Measurements from ENCODE around the gene APCDD1L.

APCDD1L gene

DNA sequence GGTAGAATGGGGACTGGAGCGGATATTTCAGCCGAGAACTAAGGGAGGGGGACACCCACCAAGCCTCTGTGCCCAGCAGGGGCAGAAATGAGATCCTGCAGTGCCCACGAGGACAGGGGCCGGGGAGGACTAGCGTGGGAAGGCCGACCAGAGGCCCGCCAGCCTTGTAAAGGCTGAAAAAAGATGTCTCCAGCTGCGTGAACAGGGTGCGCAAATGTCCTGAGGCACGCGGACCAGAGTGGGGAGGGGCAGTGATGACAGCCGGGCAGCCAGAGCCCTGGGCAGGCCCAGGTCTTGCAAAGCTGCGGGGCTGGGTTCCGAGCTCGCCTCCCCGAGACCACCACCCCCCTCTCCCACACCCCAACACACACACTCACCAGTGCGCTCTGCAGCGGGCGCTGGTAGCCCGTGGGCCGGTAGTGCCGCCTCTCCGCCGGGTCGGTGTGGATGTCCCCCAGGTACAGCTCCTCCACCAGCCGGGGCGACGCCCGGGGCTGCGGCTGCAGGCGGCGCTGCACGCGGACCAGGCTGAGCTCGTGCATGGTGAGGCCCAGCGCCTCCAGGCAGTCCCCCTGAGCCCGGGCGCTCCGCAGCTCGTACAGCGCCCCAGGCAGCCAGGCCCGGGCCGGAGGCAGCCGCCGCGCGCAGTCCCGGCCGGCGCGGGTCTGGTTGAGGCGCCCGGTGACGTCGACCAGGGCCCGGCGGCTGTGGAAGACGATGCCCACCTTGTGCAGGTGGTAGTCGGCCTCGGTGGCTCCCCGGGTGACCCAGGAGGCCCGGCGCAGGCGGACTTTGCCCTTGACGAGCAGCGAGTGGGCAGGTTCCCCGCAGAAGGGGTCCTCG is 48.2 kb downstream of the APCDD1L start:
- no peak for DNase-seq (ENCODE audit: low spot score)

DNA sequence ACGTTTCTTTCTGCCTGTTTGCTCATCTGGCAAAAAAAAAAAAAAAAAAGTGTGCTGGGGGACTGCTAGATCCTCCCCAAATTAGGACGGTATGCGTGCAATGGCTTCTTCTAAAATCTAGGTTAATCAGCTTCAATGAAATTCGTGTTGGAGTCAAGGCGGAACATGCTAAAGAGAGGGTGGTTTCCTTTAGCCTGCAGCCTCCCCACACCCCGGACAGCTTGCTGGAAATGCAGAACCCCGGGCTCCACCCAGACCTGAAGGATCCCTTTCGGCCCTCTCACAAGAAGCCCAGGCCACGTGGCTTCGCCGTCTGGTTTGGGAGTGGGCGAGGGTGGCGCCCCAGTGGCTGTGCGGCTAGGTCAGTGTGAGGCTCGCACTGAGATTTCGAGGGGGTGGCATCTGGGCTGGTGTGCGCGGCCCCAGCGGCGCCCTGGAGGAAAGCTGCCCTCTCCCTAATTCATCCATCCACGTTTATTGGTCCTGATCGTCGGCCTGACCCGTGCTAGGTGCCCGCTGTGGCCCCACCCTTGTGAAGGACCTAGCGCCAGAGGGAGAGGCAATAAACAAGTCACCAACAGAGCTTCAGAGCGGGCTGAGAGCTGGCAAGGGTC is 49.0 kb downstream of the APCDD1L start:
- DNase-seq (ENCODE audit: low spot score): no peak

DNA sequence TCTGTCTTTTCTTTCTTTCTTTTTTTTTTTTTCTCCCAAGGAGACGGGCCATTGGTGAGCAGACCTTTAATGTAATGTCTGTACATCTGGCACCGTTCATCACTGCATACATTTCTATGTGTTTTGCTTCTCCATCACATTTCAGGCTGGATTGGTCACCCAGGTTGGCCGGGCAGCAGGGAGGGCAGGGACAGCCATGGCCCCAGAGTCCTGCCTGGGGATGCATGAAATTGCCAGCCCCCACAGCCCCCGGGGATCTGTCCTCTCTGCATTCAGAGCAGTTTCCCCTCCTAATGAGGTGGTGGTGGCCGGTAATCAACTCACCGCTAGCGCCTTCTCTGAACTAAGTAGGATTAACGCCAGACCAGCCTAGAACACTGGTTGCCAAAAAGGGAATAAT is 50.4 kb downstream of the APCDD1L start:
- DNase-seq (ENCODE audit: low spot score): no peak

DNA sequence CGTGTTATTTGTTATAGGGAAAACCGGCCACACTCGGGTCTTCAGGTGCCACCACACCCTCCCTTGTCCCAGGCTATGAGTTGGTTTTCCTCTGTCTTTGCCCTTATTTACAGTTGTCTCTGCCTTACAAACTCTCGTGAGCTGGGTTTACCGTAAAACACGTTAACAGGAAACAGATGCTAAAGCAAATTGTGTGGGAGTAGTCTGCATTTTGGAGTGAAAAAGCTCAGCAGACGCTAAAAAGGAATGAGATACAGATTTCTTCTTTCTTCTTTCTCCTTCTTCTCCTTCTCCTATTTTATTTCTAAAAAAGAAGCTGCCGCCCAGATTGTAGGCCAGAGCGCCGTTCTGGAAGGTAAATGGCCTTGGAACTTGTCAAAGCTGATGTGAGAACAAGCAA is 51.9 kb downstream of the APCDD1L start:
- DNase-seq (ENCODE audit: low spot score): no peak

DNA sequence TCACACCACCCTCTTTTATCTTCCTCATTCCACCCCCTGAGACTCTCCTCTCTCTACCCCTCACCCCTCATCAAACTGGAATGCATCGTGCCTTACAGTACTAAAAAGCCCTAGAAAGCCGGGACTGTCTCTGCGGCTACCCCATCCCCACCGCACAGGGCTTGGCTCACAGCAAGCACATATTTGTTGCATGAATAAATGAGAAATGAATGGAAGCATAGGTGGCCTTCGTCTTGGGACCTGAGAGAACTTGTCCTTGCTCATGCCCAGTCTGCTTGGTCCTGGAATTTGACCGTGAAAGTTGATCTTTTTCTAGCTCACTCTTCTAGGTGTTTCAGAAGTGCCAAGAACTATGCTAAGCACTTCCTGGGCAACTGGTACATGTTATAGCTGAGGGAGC is 53.3 kb downstream of the APCDD1L start:
- DNase-seq (ENCODE audit: low spot score): no peak

DNA sequence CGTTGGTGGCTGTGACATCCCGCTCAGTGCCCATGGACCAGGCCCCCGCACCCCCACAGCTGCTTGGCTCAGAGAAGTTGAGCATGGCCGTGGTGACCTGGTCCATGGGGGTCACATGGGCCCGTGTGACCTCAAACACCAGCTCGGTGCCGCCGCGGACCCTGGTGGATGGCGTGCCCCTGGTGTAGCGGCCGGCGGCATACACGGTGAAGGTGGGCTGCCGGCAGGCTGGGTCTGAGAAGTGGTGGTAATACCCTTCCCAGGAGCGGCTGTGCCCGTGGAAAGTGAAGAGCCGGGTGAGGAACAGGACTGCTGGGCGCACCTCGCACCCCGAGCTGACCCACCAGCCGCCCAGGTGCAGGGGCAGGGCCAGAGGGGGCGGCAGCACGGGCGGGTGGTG is 54.1 kb downstream of the APCDD1L start:
- DNase-seq (ENCODE audit: low spot score): no peak

DNA sequence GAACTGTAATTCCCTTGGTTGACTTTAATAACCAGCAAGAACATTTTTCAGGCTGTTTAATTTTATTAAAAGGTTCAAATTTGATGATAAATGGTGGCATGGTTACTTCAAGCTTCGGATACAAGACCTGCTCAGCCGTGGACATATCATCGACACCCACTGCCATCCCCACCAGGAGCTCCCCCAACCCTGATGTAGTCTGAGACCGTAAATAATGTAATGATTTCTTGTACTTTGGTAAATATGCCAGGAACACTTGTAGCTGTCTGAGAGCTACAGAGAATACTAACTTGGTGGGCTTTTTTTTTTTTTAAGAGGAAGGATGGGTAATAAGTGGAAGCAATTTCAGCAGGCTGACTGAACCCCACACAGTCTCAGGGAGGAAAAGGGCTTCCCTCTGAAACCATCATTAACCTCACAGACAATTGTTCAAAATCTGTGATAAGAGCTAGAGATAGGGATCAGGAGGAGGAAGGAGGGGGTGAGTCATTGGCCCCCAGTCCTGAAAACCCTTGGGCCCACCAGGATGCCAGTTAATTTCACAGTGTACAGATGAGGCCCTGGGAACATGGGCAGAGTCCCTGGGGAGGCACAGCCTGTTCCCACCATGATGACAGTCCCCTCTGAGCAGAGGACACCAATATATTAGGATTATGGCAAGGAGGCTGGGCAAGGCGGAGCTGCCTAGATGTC is 56.0 kb downstream of the APCDD1L start:
- DNase-seq (ENCODE audit: low spot score): no peak

DNA sequence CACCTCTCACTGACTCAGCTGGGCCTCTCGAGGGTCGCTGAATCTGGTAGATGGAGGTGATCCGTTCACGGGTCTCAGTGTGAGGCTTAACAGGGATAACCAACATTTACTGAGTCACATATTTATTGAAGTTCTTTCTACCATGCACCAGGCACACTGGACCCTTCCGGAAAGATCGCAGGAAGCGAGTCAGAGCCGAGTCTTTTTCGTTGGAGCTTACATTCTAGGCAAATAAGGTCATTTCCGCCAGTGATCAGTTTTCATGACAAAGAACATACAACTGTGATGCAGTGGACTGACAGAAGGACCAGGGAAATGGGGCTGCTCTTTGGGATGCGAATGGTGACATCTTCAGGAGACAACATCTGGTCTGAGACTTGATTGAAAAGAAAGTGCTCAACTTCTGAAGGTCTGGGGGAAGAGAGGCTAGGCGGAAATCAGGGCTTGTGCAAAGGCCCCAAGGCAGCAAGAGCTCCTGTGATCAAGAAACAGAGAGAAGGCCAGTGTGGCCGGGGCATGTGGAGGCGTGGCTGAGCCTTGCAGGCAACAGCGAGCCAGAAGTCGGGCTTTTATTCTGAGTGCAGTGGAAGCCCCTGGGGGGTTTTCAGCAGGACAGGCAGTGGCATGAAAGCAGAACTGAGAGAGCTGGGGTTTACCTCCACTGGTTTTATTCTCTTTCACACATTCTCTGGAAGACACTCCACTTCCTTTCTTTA is 56.7 kb downstream of the APCDD1L start:
- DNase-seq (ENCODE audit: low spot score): no peak

DNA sequence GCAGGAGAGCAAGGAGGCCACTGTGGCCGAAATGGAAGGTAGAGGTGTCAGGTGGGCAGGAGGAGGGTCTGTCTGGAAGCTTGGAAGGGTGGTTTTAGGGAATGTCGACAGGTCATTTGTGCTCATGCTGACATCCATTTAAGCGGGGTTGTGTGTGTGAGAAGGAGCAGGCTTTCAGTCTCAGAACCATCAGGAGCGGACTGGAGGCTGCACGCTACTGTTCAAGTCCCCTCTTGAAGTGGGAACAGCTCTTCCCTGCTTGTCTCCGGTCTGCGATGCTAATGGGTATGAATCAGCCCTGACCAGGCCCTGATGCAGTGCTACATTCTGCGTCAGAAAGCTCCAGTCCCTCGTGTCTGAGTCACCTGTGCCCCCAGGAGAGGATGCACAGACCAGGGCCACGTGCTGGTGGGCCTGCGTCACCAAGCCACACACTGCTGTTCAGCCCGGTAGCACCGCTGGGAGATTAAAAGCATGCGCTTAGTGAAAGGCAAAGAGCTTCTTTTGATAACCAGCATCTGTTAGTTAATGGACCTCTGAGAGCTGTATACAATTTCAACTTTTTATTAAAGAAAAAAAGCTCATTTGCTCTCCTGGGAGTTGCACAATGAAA is 58.0 kb downstream of the APCDD1L start:
- no peak for DNase-seq (ENCODE audit: low spot score)

DNA sequence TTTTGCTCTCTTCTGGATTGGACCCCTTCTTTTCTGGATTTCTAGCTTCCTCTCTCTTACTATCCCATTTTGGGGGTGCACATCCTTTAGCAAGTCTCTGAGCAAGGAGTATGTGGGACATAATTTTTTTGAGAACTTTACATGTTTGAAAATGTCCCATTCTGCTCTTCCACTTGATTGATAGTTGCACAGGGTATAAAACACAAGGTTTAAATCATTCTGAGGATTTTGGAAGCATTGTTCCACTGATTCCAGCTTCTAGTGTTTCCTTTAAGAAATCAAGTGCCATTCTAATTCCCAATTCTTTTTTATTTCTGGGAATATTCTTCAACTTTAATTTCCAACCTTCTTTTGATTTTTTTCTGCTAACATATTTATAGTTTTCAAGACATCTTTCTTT is 60.7 kb downstream of the APCDD1L start:
- DNase-seq (ENCODE audit: low spot score): no peak

DNA sequence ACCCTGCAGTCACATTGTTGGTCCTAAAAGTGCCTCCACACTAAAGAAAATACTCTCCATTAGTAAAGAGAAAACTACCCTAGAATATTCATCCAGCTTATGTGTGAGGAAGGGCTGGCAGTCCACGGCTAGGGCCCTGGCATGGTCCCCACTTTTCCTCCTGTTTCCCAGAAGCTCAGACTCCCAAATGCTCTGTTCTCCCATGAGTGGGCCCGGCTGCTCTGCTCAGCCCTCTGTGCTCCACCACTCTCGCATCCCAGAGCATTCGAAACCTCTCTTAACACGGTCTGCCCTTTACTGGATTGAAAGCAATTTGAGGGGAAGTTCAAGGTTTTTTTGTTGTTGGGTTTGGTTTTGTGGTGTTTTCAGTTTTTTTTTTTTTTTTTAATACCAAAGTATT is 61.8 kb downstream of the APCDD1L start:
- no peak for DNase-seq (ENCODE audit: low spot score)

DNA sequence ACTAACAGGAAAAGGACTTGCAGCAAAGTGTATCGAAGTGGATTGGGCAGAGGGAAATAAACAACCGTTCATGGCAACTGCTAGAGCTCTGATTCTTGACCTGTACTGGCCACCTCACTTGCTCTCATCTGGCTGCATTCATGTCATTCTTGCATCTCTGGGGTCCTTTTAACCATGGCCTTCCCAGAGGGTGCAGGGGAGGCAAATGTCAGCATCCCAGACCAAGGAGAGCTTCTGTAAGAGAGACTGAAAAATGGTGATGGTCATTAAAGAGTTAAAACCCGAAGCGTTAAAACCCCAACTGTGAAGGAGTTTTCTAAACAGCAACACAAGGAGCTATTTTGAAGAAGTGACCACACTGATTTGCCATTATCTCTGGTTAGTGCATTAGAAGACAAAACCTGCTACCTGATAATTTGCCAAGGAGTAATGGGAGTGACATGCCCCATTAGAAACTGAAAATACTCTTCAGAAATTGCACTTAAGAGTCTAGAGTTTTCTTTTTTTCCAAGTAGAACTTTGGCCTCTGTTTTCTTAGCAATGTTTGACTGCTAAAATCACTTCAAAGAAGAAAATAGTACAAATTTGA is 62.4 kb downstream of the APCDD1L start:
- DNase-seq (ENCODE audit: low spot score): no peak

DNA sequence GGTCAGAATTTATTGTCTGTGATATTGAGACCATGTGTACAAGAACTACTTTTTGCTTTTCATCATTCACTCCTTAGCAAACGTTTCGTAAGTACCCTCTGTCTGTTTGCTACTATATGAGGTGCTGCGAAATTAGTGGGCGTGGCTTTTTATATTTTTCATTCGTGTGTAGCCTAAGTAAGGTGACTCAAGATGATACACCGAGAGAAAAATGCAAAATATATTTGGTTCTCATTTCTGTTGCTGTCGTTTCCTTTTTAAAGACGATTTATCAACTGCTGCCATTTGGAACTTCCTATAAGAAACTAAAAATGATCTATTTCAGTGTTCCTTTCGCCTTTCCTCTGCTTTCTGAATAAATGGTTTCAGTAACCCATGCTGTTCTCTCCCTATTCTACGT is 64.9 kb downstream of the APCDD1L start:
- no peak for DNase-seq (ENCODE audit: low spot score)

DNA sequence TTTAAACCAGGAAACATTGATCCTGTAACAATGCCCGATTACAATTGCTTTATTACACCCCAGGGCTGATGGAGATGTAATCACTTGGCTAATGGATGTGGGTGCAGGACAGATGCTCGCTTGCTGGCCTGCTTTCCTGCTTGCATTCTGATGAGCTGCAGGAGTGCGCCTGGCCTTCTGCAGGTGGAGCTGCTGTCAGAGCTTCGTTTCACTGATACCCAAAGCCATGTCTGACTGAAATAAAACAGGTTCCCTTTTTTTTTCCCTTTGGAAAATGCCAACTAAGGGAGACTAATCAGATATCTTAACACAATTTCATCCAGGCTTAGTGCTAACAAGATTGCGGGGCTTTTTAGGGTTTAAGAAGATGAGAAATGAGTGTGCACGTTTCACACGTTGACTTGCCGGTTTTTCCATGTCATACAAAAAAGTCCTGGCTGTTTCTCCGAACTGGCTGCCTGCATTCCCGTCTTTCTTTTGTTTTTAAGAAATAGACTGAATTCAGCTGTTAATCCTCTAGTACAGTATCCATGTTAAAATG is 65.4 kb downstream of the APCDD1L start:
- DNase-seq (ENCODE audit: low spot score): no peak

DNA sequence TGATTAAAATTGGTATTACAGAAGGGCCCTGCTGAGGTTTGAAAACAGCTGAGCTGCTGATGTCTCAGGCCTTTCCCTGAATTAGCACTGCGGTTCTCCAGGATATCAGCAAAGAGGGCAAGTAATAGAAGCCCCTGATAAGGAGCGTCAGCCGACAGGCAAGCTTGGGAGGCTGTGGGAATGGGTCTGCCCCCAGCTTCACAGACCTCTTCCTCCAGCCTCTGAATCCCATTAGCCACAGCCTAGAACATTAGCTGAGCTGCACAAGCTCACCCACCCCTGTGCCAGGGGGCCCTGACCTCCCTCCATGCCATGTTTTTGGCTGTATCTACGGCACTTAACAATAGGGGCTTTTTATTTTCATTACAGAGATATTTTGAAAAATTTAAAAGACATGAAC is 66.2 kb downstream of the APCDD1L start:
- DNase-seq (ENCODE audit: low spot score): no peak

DNA sequence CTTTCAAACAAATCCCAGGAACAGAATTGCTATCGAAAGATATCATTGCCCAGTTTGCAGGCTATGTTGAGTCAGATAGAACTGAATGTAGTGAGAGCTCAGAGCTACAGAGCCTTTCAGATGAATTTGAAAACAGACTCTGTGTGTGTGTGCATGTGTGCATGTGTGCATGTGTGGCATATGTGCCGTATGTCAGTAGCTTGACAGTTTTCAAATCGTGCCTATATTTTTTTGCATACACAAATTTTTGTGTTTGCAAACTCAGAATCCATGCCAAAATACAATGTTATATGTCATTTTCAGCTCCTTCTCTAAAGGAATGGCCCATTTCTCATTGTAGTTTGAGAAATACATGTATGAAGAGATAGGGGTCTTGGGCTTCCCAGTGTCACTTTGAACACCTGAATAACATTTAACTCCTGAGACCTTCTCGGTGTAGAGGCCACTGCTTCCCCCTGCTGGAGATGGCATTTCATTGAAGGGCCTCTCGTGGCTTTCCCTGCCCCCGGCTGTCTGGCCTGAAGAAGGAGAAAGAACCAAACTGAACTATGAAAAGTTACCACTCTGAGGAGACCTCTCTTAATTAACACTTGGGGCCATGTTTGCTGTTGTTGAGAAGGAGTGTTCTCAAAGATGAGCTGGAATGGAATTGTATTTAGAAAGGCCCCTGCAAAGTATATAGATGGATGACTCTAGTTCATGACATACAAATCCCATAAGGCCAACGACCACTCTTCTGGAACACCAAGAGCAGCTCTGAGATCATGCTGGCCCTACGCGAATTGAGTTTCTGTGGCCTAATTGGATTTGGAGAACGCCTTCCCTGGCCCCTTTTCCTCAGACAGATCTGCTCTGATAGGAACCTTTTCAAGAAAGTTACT is 67.4 kb downstream of the APCDD1L start:
- DNase-seq (ENCODE audit: low spot score): peak; percentile 36

DNA sequence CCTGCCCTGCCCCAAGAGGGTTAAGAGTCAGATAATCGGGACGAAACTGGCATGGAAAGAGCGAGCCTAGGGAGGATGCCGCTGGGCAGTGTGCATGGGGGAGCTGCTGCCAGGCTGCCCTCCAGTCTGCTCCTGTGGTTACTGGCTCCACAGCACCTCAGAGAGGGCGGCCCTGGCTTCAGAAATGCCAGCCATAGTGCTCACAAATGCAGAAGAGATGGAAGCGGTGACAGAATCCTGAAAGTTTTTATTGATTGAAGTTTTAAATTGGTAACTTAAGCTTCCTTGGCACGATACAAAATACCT is 68.3 kb downstream of the APCDD1L start:
- no peak for DNase-seq (ENCODE audit: low spot score)

DNA sequence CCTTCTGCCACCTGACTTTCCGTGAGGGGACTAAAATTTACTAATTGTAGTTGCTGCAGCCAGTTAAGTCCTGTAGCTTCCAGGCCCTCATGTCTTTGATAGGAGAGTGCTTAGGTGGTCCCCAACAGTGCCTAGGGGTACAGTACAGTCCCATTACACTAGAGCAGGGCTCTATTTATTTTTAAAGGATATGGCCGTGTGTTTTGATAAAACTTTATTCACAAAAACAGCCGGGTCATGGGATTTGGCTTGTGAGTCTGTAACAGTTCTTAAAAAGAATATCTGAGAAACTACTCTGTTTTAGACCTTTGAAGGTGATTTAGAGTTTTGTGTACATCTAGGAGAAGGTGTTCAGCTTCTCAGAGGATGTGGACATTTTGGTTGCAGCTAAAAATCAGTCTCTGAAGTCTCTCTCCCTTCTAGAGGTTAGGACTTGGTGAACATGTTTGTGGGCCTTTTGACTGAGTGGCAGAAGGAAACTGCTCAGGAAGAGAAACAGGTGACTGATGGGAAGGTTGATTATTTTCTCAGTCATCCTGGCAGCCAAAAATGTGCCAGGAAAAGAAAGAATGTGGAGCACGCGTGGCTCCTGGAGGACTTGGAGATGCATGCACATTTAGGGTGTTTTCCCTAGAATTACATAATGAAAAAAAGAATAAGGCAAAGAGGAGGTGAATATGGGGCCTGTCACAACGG is 68.8 kb downstream of the APCDD1L start:
- no peak for DNase-seq (ENCODE audit: low spot score)

DNA sequence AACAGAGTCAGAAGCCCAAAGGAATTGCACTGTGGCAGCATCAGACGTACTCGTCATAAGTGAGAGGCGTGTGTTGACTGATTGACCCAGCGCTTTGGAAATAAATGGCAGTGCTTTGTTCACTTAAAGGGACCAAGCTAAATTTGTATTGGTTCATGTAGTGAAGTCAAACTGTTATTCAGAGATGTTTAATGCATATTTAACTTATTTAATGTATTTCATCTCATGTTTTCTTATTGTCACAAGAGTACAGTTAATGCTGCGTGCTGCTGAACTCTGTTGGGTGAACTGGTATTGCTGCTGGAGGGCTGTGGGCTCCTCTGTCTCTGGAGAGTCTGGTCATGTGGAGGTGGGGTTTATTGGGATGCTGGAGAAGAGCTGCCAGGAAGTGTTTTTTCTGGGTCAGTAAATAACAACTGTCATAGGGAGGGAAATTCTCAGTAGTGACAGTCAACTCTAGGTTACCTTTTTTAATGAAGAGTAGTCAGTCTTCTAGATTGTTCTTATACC is 70.4 kb downstream of the APCDD1L start:
- no peak for DNase-seq (ENCODE audit: low spot score)

DNA sequence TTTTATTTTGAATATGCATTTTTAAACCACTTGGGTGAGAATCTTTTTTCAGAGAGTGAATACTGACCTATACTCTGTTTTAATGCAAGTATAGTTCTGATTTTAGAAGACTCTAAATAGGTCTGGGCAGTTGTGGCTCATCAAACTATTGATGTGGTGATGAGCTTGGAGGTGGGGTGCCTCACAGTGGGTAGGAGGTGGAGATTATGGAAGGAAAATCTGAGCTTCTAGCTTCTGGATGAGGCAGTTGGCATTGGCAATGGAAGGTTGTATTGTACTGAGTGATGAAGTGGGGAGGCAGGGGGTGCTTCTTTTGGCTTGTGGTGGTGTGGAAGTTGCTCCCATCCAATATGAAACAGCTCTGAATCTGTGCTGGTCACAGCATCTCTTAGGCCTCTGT is 73.5 kb downstream of the APCDD1L start:
- DNase-seq (ENCODE audit: low spot score): no peak

Measured in activated CD4-positive, alpha-beta T cell treated with anti-CD3 and anti-CD28 coated beads, Interleukin-2, Interleukin-4, amounts not matched to agents 100 ng/mL and 50 ng/mL, durations not matched to agents 16 hours and 8 hours (primary cell).